COR-L47 (cell line): ENCODE measurements around the gene LTF.
"Not testable (repeated sequence)": the region's sequence is repeated elsewhere in the genome, so short reads cannot be mapped to it uniquely, and the experiment has no call there.

Source experiments
- DNase-seq: peaks from one replicate; lab custom pipeline; 2025; lab: John Stamatoyannopoulos, UW

LTF gene

GRCh38 chr3:46393554-46394434, 70.9 kb downstream of the LTF start:
- no peak for DNase-seq

- no peak for DNase-seq
Measured at GRCh38 chr3:46393011-46393410, 71.7 kb downstream of the LTF start.

- DNase-seq = not testable (repeated sequence)
Measured at GRCh38 chr3:46391526-46391925, 73.2 kb downstream of the LTF start.

GRCh38 chr3:46389306-46389705, 75.4 kb downstream of the LTF start:
- no peak for DNase-seq

- not testable (repeated sequence) for DNase-seq
Measured at GRCh38 chr3:46388847-46389246, 75.9 kb downstream of the LTF start.

DNA sequence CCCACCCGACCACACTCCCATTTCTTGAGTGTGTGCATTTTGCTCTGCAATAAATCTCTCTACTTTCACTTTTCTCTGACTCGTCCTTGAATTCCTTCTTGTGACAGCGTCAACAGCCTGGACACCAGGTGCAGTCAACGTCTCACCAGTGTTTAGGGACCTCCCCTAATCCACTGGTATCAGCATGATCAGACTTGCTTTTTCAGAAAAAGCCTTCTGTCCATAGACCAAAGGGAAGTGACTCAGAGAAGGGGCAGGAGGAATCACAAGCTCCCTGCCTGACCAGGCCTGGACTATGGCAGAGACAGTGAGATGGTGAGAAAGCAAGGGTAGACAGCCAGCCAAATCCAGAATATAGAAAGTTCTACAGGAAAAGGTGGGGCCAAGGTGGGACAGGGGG, 78.5 kb downstream of the LTF start:
- DNase-seq = no peak
